GM18951 (cell line): ENCODE data around the gene C4BPB.

Source experiments
- POLR2A ChIP-seq: IDR thresholded peaks from 4 replicates; pipeline ENCODE4 v1.6.1; 2011; ENCODE audit warnings: mild to moderate bottlenecking; ENCODE audit not compliant: insufficient read length, insufficient read depth; ENCODE audit errors: extremely low read depth
- in situ Hi-C: fragments of 300-500 bp; cut with MboI; formaldehyde crosslinking; loops from one replicate; pipeline ENCODE4 v1.12.0; 2022; ENCODE audit warnings: low sequenced_read_pairs, mixed read lengths, inconsistent platforms; ENCODE audit not compliant: unreplicated experiment

C4BPB gene

GRCh38 chr1:207109004-207109403 lies 20.3 kb downstream of the C4BPB start:
- no peak for TF ChIP-seq POLR2A
- in situ Hi-C loops, result no loop called here

- no peak for TF ChIP-seq POLR2A
- in situ Hi-C loops, result no loop called here
Observed at GRCh38 chr1:207112616-207113296, 24.1 kb downstream of the C4BPB start.

- no peak for TF ChIP-seq POLR2A
- in situ Hi-C loops, result no loop called here
Observed at GRCh38 chr1:207115269-207115668, 26.6 kb downstream of the C4BPB start.

- in situ Hi-C loops, result no loop called here
Observed at GRCh38 chr1:207124389-207124788, 35.7 kb downstream of the C4BPB start.

GRCh38 chr1:207128336-207128921 lies 39.8 kb downstream of the C4BPB start:
- no peak for TF ChIP-seq POLR2A
- in situ Hi-C loops, result no loop called here

More at GRCh38 chr1:207124389-207124788, 35.7 kb downstream of the C4BPB start:
- no peak for TF ChIP-seq POLR2A

GRCh38 chr1:207129053-207129452 lies 40.4 kb downstream of the C4BPB start:
- TF ChIP-seq POLR2A, result no peak
- in situ Hi-C loops, result no loop called here

GRCh38 chr1:207130252-207131036 lies 41.8 kb downstream of the C4BPB start:
- in situ Hi-C loops, result no loop called here
- no peak for TF ChIP-seq POLR2A

- in situ Hi-C loops, result no loop called here
- TF ChIP-seq POLR2A, result no peak
Observed at GRCh38 chr1:207131163-207131562, 42.5 kb downstream of the C4BPB start.

- no peak for TF ChIP-seq POLR2A
- in situ Hi-C loops, result no loop called here
Observed at GRCh38 chr1:207134581-207134980, 45.9 kb downstream of the C4BPB start.

- TF ChIP-seq POLR2A, result no peak
- in situ Hi-C loops, result no loop called here
Observed at GRCh38 chr1:207139616-207140015, 51.0 kb downstream of the C4BPB start.

GRCh38 chr1:207140536-207140935 lies 51.9 kb downstream of the C4BPB start:
- in situ Hi-C loops, result no loop called here

GRCh38 chr1:207145401-207146058 lies 56.9 kb downstream of the C4BPB start:
- in situ Hi-C loops, result no loop called here
- TF ChIP-seq POLR2A, result no peak

More at GRCh38 chr1:207140536-207140935, 51.9 kb downstream of the C4BPB start:
- TF ChIP-seq POLR2A, result no peak
